GM18498 (cell line): ENCODE measurements around the gene BICC1.

Experiments
- ATAC-seq: cut with Tn5 transposase; IDR thresholded peaks from one replicate; pipeline ENCODE4 v1.9.1; 2021; ENCODE audit warnings: mild to moderate bottlenecking, moderate library complexity; ENCODE audit not compliant: unreplicated experiment

Gene BICC1

GRCh38 chr10:58514111-58514770 lies 1.6 kb downstream of the BICC1 start:
- no peak for ATAC-seq

- no peak for ATAC-seq
Measured at GRCh38 chr10:58515291-58515941, 2.7 kb downstream of the BICC1 start.

- no peak for ATAC-seq
Measured at GRCh38 chr10:58516119-58516518, 3.4 kb downstream of the BICC1 start.

- no peak for ATAC-seq
Measured at GRCh38 chr10:58516671-58517070, 4.0 kb downstream of the BICC1 start.

- ATAC-seq, result no peak
Measured at GRCh38 chr10:58517081-58517480, 4.4 kb downstream of the BICC1 start.

GRCh38 chr10:58517491-58518355 lies 5.1 kb downstream of the BICC1 start:
- ATAC-seq, result no peak

GRCh38 chr10:58518775-58519174 lies 6.1 kb downstream of the BICC1 start:
- ATAC-seq, result no peak

GRCh38 chr10:58529077-58529728 lies 16.5 kb downstream of the BICC1 start:
- ATAC-seq, result no peak

GRCh38 chr10:58531084-58531695 lies 18.5 kb downstream of the BICC1 start:
- ATAC-seq, result peak; percentile 98

- ATAC-seq, result no peak
Measured at GRCh38 chr10:58535311-58535710, 22.6 kb downstream of the BICC1 start.

- no peak for ATAC-seq
Measured at GRCh38 chr10:58543141-58543540, 30.5 kb downstream of the BICC1 start.

- no peak for ATAC-seq
Measured at GRCh38 chr10:58544135-58544534, 31.5 kb downstream of the BICC1 start.

GRCh38 chr10:58545427-58545826 lies 32.8 kb downstream of the BICC1 start:
- no peak for ATAC-seq

- no peak for ATAC-seq
Measured at GRCh38 chr10:58546137-58546536, 33.5 kb downstream of the BICC1 start.

- ATAC-seq, result no peak
Measured at GRCh38 chr10:58546722-58547445, 34.2 kb downstream of the BICC1 start.

- no peak for ATAC-seq
Measured at GRCh38 chr10:58547963-58548362, 35.3 kb downstream of the BICC1 start.

- no peak for ATAC-seq
Measured at GRCh38 chr10:58554316-58554715, 41.6 kb downstream of the BICC1 start.

GRCh38 chr10:58555170-58555929 lies 42.7 kb downstream of the BICC1 start:
- ATAC-seq, result no peak

GRCh38 chr10:58555930-58556311 lies 43.2 kb downstream of the BICC1 start:
- no peak for ATAC-seq
